HG02642 (cell line): ENCODE measurements around the gene ZNF169.
"Not testable (repeated sequence)": the region's sequence is repeated elsewhere in the genome, so short reads cannot be mapped to it uniquely, and the experiment has no call there.

ENCODE experiments used
- ATAC-seq: cut with Tn5 transposase; IDR thresholded peaks from one replicate; pipeline ENCODE4 v1.9.1; 2021; ENCODE audit warnings: mild to moderate bottlenecking; ENCODE audit not compliant: unreplicated experiment, poor library complexity

Gene ZNF169

DNA sequence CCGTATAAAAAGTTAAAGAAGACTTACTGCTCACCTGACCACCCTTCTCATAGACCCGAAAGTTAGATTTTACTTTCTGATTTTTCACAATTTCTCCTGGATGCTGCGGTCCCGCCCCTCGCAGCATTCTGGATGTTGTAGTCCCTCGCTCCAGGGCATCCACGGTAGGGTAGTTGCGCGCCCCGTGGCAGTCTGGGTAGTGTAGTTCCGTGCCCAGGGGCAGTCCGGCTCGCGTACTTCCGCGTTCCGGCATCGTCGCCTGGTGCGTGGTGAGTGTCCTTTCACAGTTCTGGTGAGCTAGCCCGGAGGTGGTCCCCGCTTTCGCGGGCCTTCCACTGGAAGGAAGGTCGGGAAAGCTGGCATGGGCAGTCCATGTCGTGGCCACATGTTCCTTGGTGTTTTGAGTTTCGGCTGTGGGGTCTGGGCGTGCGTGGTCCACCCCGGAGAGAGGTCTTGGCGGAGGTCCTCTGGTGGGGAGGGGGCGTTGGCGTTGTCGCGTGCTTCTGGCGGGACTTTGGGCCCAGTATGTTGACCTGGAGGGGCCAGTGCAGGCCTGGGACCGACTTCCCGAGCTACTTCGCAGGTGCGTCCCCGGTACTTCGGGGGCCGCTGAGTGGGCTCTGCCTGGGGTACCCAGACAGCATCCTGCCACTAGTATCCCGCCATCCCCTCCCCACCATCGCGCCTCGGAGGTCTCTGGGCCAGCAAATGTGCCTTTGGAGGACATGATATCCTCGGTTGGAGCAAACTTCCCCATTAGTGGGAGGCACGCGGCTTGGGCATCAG lies at the start of gene ZNF169:
Gene ZNF169 (plus strand): TSS at position 222 of the 786 bp plus-strand sequence. CDS start 19,515 bp downstream, outside the sequence.
- peak; percentile 100 for ATAC-seq

- ATAC-seq, result no peak
Observed at GRCh38 chr9:94210616-94211603, 48.2 kb upstream of the ZNF169 start.

DNA sequence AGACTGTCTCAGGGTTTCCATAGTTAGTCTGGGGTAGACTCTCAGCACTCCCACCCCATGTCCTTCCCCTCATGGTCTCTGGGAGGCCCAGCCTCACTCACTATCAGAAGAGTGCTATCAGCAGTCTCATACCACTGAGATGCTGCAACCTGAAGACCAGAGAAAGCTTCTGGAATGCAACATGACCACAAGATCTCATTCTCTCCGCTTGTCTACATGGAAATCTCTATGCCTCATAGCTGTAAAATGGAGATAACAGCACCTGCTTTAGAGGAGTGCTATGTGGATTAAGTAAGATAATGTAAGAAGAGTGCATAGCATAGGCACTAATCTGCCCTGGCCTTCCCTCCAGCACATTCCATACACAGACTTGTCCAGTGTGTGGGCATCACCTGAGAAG lies 47.0 kb upstream of the ZNF169 start:
- ATAC-seq, result no peak

DNA sequence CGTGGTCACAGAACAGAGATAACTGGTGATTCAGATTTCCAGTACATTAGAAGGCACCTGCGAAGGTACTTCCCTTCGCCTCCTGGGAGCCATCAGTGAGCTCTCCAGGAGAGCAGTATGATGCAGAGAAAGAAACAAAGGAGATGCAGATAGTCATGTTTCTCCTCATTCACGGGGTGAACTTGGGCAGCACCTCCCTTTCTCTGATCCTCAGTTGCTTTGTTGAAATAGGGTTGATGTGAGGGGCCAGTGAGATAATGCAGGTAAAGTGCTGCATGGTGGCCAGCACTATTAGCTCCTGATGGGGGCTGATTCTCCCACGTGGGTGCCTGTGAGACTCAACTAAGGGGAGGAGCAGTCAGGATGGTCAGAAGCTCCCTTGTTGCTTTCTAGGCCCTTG lies 46.6 kb upstream of the ZNF169 start:
- ATAC-seq, result no peak

DNA sequence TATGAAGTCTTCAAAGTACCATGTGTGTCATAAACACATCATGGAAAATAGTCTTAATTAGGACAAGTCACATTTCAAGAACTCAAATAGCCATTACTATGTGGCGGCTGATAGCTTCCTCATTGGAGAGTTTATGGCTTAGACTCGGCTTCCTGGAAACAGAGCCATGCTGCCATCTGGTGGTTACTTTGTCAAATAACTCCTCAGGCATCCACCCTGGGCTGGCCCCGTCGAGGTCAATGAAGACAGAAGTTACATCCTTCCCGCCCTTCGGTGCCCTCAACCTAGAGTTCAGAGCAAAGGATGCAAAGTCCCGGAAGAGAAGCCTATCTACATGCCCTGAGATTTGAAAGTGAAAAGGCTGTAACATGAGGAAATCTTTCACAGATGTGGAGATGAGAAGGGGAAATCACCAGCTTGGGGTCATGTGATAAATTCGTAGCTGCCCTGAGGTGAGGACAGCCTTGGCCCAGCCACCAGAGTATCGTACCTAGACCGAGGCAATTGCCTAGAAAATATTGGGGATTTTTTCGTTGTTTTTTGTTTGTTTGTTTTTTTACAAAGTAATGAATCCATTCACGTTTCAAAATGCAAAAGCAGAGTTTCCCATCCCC lies 45.5 kb upstream of the ZNF169 start:
- ATAC-seq, result peak; percentile 89

- ATAC-seq, result no peak
Observed at GRCh38 chr9:94222870-94223269, 36.2 kb upstream of the ZNF169 start.

- ATAC-seq, result not testable (repeated sequence)
Observed at GRCh38 chr9:94225413-94225812, 33.7 kb upstream of the ZNF169 start.

DNA sequence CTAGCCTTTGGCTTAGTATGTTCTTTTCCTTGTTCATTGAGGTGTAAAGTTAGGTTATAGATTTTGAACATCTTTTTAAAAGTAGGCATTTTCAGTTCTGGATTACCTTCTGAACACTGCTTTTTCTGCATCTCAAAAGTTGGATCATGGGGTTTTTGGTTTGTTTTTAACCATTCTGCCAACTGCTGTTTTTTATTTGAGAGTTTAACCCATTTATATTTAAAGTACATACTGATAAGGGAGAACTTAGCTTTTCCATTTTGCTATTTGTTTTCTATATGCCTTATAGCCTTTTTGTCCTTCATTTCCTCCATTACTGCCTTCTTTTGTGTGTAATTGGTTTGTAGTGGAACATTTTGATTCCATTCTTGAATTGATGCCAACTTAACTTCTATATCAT lies 30.5 kb upstream of the ZNF169 start:
- ATAC-seq, result no peak

- no peak for ATAC-seq
Observed at GRCh38 chr9:94232428-94232827, 26.7 kb upstream of the ZNF169 start.

DNA sequence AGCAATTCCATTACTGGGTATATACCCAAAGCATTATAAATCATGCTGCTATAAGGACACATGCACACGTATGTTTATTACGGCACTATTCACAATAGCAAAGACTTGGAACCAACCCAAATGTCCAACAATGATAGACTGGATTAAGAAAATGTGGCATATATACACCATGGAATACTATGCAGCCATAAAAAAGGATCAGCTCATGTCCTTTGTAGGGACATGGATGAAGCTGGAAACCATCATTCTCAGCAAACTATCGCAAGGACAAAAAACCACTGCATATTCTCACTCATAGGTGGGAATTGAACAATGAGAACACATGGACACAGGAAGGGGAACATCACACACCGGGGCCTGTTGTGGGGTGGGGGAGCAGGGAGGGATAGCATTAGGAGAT lies 18.0 kb upstream of the ZNF169 start:
- not testable (repeated sequence) for ATAC-seq

- no peak for ATAC-seq
Observed at GRCh38 chr9:94245651-94246050, 13.4 kb upstream of the ZNF169 start.

- no peak for ATAC-seq
Observed at GRCh38 chr9:94250456-94250855, 8.6 kb upstream of the ZNF169 start.

- no peak for ATAC-seq
Observed at GRCh38 chr9:94256007-94256406, 3.1 kb upstream of the ZNF169 start.

- not testable (repeated sequence) for ATAC-seq
Observed at GRCh38 chr9:94265626-94266402, 6.7 kb downstream of the ZNF169 start.

GRCh38 chr9:94269264-94269663 lies 10.2 kb downstream of the ZNF169 start:
- no peak for ATAC-seq

DNA sequence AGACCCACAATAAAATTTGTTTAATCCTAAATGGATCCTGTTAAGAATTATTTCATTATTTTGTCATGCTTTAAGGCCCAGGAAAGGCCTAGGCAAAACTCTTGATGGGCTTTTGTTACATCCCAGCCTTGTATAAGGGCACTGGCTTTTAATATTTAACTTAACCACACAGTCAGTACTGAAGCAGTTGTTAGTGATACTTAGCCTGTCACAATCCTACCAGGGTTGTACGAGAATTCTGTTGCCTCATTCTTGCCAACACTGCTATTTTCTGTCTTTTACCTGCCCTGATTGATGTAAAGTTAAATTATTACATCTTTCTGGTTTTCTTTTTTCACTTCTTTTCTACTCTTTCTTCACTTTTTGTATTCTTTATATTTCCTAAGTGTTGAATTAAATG lies 10.9 kb downstream of the ZNF169 start:
- ATAC-seq, result no peak

GRCh38 chr9:94277029-94277428 lies 17.9 kb downstream of the ZNF169 start:
- ATAC-seq, result not testable (repeated sequence)

DNA sequence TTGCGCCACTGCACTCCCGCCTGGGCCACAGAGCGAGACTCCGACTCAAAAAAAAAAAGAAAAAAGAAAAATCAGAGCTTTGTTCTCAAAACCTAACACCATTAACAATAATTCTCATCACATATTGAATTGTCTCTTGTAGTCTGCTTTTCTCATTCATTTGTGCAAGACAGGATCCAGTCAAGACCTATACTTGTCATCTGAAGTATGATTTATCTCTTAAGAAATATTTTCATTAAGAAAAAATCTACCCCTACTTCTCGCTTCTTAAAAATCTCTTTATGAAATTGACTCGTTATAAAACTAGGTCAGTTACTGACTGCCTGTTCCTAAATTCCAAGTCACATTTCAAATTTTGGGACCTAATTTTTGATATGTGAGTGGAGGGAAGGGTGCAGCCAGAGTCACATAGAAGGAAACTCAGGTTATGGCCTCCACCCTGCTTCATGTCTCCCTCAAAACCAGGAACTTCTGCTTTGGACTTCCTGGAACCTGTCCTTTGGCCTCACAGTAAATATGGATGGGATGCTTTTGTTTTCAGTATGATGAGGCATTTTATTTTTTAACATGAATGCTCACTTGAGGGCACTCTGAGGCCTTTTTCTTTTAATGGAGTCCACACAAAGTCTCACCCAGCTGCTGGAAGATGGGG lies 18.9 kb downstream of the ZNF169 start:
- ATAC-seq, result no peak

DNA sequence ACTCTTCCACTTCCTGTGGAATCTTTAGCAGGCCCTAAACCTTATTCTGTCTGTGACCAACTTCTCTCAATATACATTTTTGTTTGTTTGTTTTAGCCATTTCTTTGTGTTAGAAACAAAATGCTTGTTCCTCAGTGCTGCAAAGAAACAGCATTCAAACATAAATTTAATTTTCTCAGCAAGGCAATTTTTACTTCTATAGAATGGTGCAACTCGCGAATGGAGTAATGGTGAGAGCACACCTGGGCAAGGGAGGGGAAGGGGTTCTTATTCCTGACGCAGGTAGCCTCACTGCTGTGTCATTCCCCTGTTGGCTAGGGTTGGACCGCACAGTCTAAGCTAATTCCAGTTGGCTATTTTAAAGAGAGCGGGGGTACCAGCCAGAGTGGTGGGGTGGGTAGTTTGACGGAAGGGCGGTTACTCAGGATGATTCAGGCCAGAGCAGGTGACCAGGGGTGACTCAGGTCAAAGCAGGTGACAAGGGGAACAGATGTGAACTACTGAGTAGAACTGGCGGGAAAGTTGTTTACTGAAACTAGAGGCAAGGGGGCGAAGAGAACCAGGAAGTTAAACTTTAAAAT lies 21.4 kb downstream of the ZNF169 start:
- no peak for ATAC-seq
